ENCODE data around the gene PFKM. TPM values are rescaled to one million over a fixed set of nuclear protein-coding genes. Genes with fewer than 3 reads are reported as not detected.
A peak's percentile ranks its signal among the peaks of the same experiment; 100 is the strongest.

PFKM gene
- total RNA-seq, 1 donor from 2014 or later = 304 TPM

DNA sequence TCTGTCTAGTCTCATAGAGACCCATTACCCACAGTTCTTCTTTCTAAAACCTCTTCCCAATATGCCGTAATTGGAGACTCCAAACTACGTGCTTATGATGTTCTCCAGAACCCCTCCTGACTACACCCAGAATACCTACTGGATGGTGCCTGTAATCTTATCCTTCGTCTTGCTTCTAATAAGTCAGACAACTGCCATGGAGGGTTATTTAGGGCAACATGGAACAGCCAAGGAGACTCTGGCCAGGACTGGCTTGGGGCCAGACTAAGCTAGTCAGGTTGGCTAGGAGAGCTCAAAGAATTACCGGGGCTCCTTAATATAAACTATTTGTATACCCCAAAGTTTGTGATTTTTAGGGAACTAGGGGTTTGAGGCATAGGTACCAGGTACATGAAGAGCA, 6.8 kb downstream of the PFKM start:
- Histone ChIP-seq H3K9me3 (ENCODE audit: control insufficient read depth in 3 of 3, low read length in 3 of 3) (no peaks in the 10 kb centered on the region), H3K36me3 (ENCODE audit: control insufficient read depth in 3 of 3, insufficient read depth in 3 of 3, low read length in 3 of 3) (peaks cover 36 to 52% (median 38%) of the 10 kb centered on the region in 3 donors), H3K4me3 (ENCODE audit: low read length in 3 of 3) (peak overlapping the region; percentile 51 to 63 (median 53)), H3K9ac (ENCODE audit: low read depth in 1 of 3, low read length in 3 of 3) (peak overlapping the region in 2 of 3 donors; percentile 58 to 72), H3K27me3 (ENCODE audit: control insufficient read depth in 3 of 3, insufficient read depth in 3 of 3, low read length in 3 of 3) (no peaks in the 10 kb centered on the region), H3K27ac (ENCODE audit: low read depth, low read length) (peak overlapping the region; percentile 94), H3K4me1 (ENCODE audit: control insufficient read depth in 3 of 3, insufficient read depth in 3 of 3, low read length in 3 of 3) (peaks cover 30 to 55% (median 41%) of the 10 kb centered on the region in 3 donors)

DNA sequence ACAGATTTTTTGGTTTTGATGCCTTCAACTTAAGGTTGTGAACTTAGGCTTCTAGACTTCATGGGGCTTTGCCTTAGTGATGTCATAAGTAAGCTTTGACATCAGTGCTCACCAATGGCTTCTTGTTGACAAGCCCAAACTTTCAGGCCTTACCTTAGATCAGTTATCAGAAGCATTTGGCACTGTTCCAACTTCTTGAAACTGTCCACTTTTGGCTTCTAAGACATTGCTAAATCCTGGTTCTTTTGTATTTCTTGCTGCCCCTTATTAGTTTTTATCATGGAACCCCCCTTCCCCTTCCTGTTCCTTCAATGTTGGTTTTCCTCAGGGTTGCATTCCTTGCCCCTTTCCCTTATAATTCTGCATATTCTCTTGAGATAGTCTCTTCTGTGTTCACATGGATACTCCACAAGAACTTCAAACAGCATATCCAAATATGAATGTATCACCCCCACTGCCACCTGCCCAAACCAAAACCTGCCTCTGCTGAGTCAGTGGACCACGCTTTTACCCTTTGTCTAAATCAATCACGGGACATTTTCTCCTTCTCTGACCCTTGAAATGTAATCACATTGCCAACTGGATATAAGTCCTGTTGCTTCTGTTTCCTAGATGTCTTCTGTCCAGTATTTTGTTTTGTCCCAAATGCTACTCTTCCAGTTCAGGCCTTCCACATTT, 7.9 kb downstream of the PFKM start:
- H3K9me3 ChIP-seq (ENCODE audit: control insufficient read depth in 3 of 3, low read length in 3 of 3) = no peaks in the 10 kb centered on the region
- peak overlapping the region; percentile 35 to 72 (median 58) for H3K9ac ChIP-seq (ENCODE audit: low read depth in 1 of 3, low read length in 3 of 3)
- peaks cover 42 to 63% (median 49%) of the 10 kb centered on the region in 3 donors for H3K36me3 ChIP-seq (ENCODE audit: control insufficient read depth in 3 of 3, insufficient read depth in 3 of 3, low read length in 3 of 3)
- H3K4me1 ChIP-seq (ENCODE audit: control insufficient read depth in 3 of 3, insufficient read depth in 3 of 3, low read length in 3 of 3) = peaks cover 33 to 56% (median 39%) of the 10 kb centered on the region in 3 donors
- H3K4me3 ChIP-seq (ENCODE audit: low read length in 3 of 3) = peak overlapping the region; percentile 51 to 63 (median 53)
- H3K27me3 ChIP-seq (ENCODE audit: control insufficient read depth in 3 of 3, insufficient read depth in 3 of 3, low read length in 3 of 3) = no peaks in the 10 kb centered on the region
- H3K27ac ChIP-seq (ENCODE audit: low read depth, low read length) = peak overlapping the region; percentile 94

DNA sequence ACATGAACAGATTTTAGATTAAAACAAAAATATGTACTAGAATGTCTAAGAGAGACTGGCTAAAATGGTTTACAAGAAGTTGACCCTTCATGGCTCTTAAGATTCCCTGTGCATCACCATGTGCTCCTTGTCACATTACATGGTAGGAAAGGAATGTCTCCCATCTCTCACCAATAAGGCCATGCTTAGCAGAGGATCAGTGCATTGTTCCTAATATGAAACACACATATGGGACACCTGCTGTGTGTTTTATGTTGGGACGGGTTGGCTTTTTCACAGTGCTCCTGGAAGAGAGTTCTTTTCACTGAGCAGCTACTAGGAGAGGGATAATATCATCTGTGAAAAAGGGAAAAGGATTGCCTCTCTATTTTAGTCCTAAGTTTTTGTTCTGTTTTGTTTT, 9.6 kb downstream of the PFKM start:
- peaks cover 36 to 66% (median 39%) of the 10 kb centered on the region in 3 donors for H3K4me1 ChIP-seq (ENCODE audit: control insufficient read depth in 3 of 3, insufficient read depth in 3 of 3, low read length in 3 of 3)
- H3K27ac ChIP-seq (ENCODE audit: low read depth, low read length) = peak overlapping the region; percentile 94
- H3K36me3 ChIP-seq (ENCODE audit: control insufficient read depth in 3 of 3, insufficient read depth in 3 of 3, low read length in 3 of 3) = peaks cover 52 to 67% (median 62%) of the 10 kb centered on the region in 3 donors

DNA sequence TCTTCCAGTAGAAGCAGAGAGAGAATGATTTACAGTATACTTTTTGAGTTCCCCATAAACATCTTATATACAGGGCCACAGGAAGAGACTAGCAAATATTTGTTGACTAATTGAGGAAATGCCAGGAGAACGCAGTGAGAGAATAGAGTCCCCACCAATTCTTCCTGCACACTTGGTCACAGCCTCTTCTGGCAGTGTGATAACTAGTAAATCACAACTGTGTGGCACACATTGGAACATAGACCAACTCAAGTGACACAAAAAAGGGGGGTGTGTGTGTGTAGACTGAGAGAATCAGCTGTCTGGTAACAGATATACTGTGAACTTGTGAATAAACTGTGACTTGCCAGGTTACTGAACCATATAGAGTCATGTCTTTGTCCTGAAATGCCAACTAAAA, 10.2 kb downstream of the PFKM start:
- Histone ChIP-seq H3K4me3 (ENCODE audit: low read length in 3 of 3) (peak overlapping the region; percentile 2 to 40 (median 15)), H3K27ac (ENCODE audit: low read depth, low read length) (peak overlapping the region; percentile 94), H3K27me3 (ENCODE audit: control insufficient read depth in 3 of 3, insufficient read depth in 3 of 3, low read length in 3 of 3) (no peaks in the 10 kb centered on the region), H3K9me3 (ENCODE audit: control insufficient read depth in 3 of 3, low read length in 3 of 3) (no peaks in the 10 kb centered on the region), H3K36me3 (ENCODE audit: control insufficient read depth in 3 of 3, insufficient read depth in 3 of 3, low read length in 3 of 3) (peaks cover 58 to 68% (median 68%) of the 10 kb centered on the region in 3 donors), H3K9ac (ENCODE audit: low read depth in 1 of 3, low read length in 3 of 3) (peak overlapping the region in 1 of 3 donors; percentile 26), H3K4me1 (ENCODE audit: control insufficient read depth in 3 of 3, insufficient read depth in 3 of 3, low read length in 3 of 3) (peaks cover 36 to 72% (median 39%) of the 10 kb centered on the region in 3 donors)

More for the DNA sequence above, 9.6 kb downstream of the PFKM start:
- H3K9ac ChIP-seq (ENCODE audit: low read depth in 1 of 3, low read length in 3 of 3) = no peak overlapping the region
- H3K9me3 ChIP-seq (ENCODE audit: control insufficient read depth in 3 of 3, low read length in 3 of 3) = no peaks in the 10 kb centered on the region
- peak overlapping the region in 2 of 3 donors; percentile 34 to 38 for H3K4me3 ChIP-seq (ENCODE audit: low read length in 3 of 3)
- no peaks in the 10 kb centered on the region for H3K27me3 ChIP-seq (ENCODE audit: control insufficient read depth in 3 of 3, insufficient read depth in 3 of 3, low read length in 3 of 3)

DNA sequence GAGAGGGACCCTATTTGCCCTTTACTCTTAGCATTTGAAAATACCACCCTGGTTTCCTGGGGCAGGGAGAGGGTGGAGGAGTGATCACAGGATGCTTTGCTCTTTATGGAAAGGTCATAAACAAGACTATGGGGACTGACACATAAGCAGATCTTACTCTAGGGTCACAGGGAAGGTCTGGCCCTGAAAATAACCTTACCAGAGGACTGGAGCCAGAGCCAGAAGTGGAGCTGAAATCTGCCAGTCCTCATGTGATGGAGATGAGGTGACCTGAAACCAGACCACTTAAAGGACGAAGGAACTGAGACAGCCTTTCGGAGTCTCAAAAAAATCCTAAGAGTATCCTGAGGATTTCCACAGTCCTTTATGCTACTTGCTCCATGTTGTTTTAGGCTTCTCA, 12.4 kb downstream of the PFKM start:
- Histone ChIP-seq H3K27ac (ENCODE audit: low read depth, low read length) (peak overlapping the region; percentile 94), H3K27me3 (ENCODE audit: control insufficient read depth in 3 of 3, insufficient read depth in 3 of 3, low read length in 3 of 3) (no peaks in the 10 kb centered on the region), H3K9ac (ENCODE audit: low read depth in 1 of 3, low read length in 3 of 3) (peak overlapping the region in 1 of 3 donors; percentile 55), H3K4me3 (ENCODE audit: low read length in 3 of 3) (no peak overlapping the region), H3K9me3 (ENCODE audit: control insufficient read depth in 3 of 3, low read length in 3 of 3) (no peaks in the 10 kb centered on the region), H3K36me3 (ENCODE audit: control insufficient read depth in 3 of 3, insufficient read depth in 3 of 3, low read length in 3 of 3) (peaks cover 72 to 80% (median 76%) of the 10 kb centered on the region in 3 donors), H3K4me1 (ENCODE audit: control insufficient read depth in 3 of 3, insufficient read depth in 3 of 3, low read length in 3 of 3) (peaks cover 36 to 81% (median 39%) of the 10 kb centered on the region in 3 donors)

DNA sequence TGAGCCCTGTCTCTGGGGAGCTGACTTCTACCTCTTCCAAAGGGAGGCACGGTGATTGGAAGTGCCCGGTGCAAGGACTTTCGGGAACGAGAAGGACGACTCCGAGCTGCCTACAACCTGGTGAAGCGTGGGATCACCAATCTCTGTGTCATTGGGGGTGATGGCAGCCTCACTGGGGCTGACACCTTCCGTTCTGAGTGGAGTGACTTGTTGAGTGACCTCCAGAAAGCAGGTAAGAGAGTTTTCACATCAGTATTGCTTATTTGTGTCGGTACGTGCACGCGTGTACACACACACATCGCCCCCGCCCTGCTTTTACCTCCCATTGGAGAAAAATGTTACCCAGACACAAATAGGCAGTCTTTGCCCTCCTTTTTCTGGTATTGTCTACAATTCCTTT, 13.7 kb downstream of the PFKM start:
- H3K36me3 ChIP-seq (ENCODE audit: control insufficient read depth in 3 of 3, insufficient read depth in 3 of 3, low read length in 3 of 3) = peaks cover 77 to 85% (median 77%) of the 10 kb centered on the region in 3 donors
- H3K9ac ChIP-seq (ENCODE audit: low read depth in 1 of 3, low read length in 3 of 3) = peak overlapping the region in 1 of 3 donors; percentile 17
- peaks cover 33 to 78% (median 34%) of the 10 kb centered on the region in 3 donors for H3K4me1 ChIP-seq (ENCODE audit: control insufficient read depth in 3 of 3, insufficient read depth in 3 of 3, low read length in 3 of 3)
- H3K9me3 ChIP-seq (ENCODE audit: control insufficient read depth in 3 of 3, low read length in 3 of 3) = no peaks in the 10 kb centered on the region
- H3K27ac ChIP-seq (ENCODE audit: low read depth, low read length) = peak overlapping the region; percentile 94
- H3K4me3 ChIP-seq (ENCODE audit: low read length in 3 of 3) = no peak overlapping the region
- no peaks in the 10 kb centered on the region for H3K27me3 ChIP-seq (ENCODE audit: control insufficient read depth in 3 of 3, insufficient read depth in 3 of 3, low read length in 3 of 3)

DNA sequence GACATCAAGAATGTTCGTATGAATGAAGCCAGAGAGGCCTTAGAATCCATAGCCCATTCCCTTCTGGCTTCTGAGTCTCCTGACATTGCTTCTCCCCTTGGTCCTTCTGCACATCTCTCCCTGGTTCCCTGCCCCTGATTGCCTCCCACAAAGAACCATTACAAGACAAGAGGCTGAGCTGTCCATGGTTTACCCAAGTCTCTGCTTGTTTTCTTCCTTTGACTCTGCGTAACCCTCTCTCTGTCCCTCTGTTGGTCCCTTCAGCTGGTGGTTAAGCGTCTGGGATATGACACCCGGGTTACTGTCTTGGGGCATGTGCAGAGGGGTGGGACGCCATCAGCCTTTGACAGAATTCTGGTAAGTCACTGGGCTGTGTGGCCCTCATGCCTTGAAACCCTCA, 15.9 kb downstream of the PFKM start:
- Histone ChIP-seq H3K4me1 (ENCODE audit: control insufficient read depth in 3 of 3, insufficient read depth in 3 of 3, low read length in 3 of 3) (peaks cover 19 to 59% (median 23%) of the 10 kb centered on the region in 3 donors), H3K9ac (ENCODE audit: low read depth in 1 of 3, low read length in 3 of 3) (no peak overlapping the region), H3K27ac (ENCODE audit: low read depth, low read length) (no peak overlapping the region), H3K9me3 (ENCODE audit: control insufficient read depth in 3 of 3, low read length in 3 of 3) (no peaks in the 10 kb centered on the region), H3K4me3 (ENCODE audit: low read length in 3 of 3) (no peak overlapping the region), H3K36me3 (ENCODE audit: control insufficient read depth in 3 of 3, insufficient read depth in 3 of 3, low read length in 3 of 3) (peaks cover 81 to 89% (median 83%) of the 10 kb centered on the region in 3 donors), H3K27me3 (ENCODE audit: control insufficient read depth in 3 of 3, insufficient read depth in 3 of 3, low read length in 3 of 3) (no peaks in the 10 kb centered on the region)

DNA sequence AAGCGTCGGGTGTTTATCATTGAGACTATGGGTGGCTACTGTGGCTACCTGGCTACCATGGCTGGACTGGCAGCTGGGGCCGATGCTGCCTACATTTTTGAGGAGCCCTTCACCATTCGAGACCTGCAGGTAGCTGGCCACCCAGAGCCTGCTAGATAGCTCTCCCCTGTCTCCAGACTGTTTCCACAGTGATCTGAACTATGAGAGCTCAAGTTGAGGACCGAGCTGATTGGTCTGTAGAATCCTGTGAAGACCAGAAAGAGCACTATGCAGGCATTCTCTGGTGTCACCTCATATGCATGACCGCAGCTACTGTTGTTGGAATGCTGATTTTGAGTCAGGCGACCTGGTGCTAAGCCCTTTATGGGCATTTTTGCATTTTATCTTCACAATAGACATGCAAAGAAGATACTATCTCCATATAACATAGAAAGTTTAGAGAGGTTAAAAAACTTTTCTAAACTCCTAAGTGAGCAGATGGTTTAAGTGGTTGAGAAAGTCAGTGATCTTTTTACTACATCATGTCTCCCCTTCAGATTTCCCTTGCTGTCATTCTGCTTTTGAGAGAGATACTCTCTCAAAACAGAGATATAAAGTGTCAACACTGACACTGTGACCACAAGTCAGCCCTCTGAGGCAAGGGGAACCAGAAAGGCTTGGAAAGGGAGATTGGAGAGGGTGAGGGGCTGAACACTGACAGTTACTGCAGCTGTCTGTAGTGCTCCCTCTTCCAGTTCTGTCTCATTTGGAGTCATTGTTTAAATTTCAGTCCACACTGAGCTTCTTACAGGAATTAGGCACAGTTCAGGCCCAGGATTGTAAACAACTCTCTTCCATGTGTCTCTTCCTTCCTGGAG, 23.9 kb downstream of the PFKM start:
- H3K36me3 ChIP-seq (ENCODE audit: control insufficient read depth in 3 of 3, insufficient read depth in 3 of 3, low read length in 3 of 3) = peaks cover 89 to 95% (median 94%) of the 10 kb centered on the region in 3 donors
- H3K27me3 ChIP-seq (ENCODE audit: control insufficient read depth in 3 of 3, insufficient read depth in 3 of 3, low read length in 3 of 3) = no peaks in the 10 kb centered on the region
- H3K9me3 ChIP-seq (ENCODE audit: control insufficient read depth in 3 of 3, low read length in 3 of 3) = no peaks in the 10 kb centered on the region
- H3K4me3 ChIP-seq (ENCODE audit: low read length in 3 of 3) = no peak overlapping the region
- H3K4me1 ChIP-seq (ENCODE audit: control insufficient read depth in 3 of 3, insufficient read depth in 3 of 3, low read length in 3 of 3) = peaks cover 11 to 33% (median 25%) of the 10 kb centered on the region in 3 donors
- no peak overlapping the region for H3K27ac ChIP-seq (ENCODE audit: low read depth, low read length)
- H3K9ac ChIP-seq (ENCODE audit: low read depth in 1 of 3, low read length in 3 of 3) = no peak overlapping the region

DNA sequence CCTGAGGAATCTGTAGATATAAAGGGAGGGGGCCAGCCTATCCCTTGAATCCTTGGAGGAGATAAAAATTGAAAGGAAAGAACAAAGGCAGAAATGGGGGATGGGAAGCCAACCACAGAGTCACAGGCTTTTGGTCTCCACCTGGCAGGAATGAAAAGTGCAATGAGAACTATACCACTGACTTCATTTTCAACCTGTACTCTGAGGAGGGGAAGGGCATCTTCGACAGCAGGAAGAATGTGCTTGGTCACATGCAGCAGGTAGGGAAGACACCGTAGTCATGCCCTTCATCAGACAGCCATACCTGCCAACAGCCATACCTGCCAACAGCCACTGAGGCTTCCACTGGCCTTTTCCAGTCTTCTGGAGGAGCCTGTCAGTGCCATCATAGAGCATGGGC, 24.7 kb downstream of the PFKM start:
- H3K27me3 ChIP-seq (ENCODE audit: control insufficient read depth in 3 of 3, insufficient read depth in 3 of 3, low read length in 3 of 3) = no peaks in the 10 kb centered on the region
- H3K9ac ChIP-seq (ENCODE audit: low read depth in 1 of 3, low read length in 3 of 3) = no peak overlapping the region
- no peak overlapping the region for H3K27ac ChIP-seq (ENCODE audit: low read depth, low read length)
- H3K36me3 ChIP-seq (ENCODE audit: control insufficient read depth in 3 of 3, insufficient read depth in 3 of 3, low read length in 3 of 3) = peaks cover 89 to 93% (median 91%) of the 10 kb centered on the region in 3 donors
- no peak overlapping the region for H3K4me3 ChIP-seq (ENCODE audit: low read length in 3 of 3)
- H3K9me3 ChIP-seq (ENCODE audit: control insufficient read depth in 3 of 3, low read length in 3 of 3) = no peaks in the 10 kb centered on the region
- peaks cover 14 to 38% (median 28%) of the 10 kb centered on the region in 3 donors for H3K4me1 ChIP-seq (ENCODE audit: control insufficient read depth in 3 of 3, insufficient read depth in 3 of 3, low read length in 3 of 3)
